OCI-LY7 (cell line): ENCODE measurements around the gene C5orf52. TPM values are rescaled to one million over a fixed set of nuclear protein-coding genes. Genes with fewer than 3 reads are reported as not detected.

Experiments used
- BruUV-seq: library from RNA; stranded (reverse); fragments of 400-500 nt; replicated peaks from 2 replicates; lab custom pipeline; 2021; lab: Mats Ljungman, UMichigan
- CTCF ChIA-PET: fragments of 300-600 bp; sonication (Branson Sonifier 250); formaldehyde crosslinking; loops from one replicate; lab custom pipeline; 2022; ENCODE audit warnings: antibody characterized with exemption; ENCODE audit not compliant: unreplicated experiment; lab: Charles Lee
- POLR2A ChIA-PET: fragments of 300-600 bp; sonication (Branson Sonifier 250); formaldehyde crosslinking; loops from one replicate; lab custom pipeline; 2022; ENCODE audit warnings: antibody characterized with exemption; lab: Charles Lee
- DNase-seq: peaks from one replicate; pipeline ENCODE4 v3.0.0-alpha.2; 2015; ENCODE audit warnings: low spot score
- H2AFZ ChIP-seq: fragments of 200-600 bp; sonication (generic), shearing (Covaris generic); 2 replicates; pipeline ENCODE4 v1.6.1; 2014; ENCODE audit warnings: mild to moderate bottlenecking, antibody characterized with exemption, low read length, moderate library complexity
- H3K27ac ChIP-seq: fragments of 200-600 bp; sonication (generic); 2 replicates; pipeline ENCODE4 v1.5.1; 2014; ENCODE audit warnings: mixed run types, low read depth, mild to moderate bottlenecking, moderate library complexity, low read length, inconsistent platforms; ENCODE audit not compliant: poor library complexity, severe bottlenecking
- H3K36me3 ChIP-seq: fragments of 200-600 bp; sonication (generic); 2 replicates; pipeline ENCODE4 v1.6.1; 2014; ENCODE audit warnings: mild to moderate bottlenecking, antibody characterized with exemption, low read length, moderate library complexity, mixed read lengths; ENCODE audit not compliant: insufficient read depth
- H3K4me1 ChIP-seq: fragments of 200-600 bp; sonication (generic); 2 replicates; pipeline ENCODE4 v1.5.1; 2014; ENCODE audit warnings: mild to moderate bottlenecking, low read length; ENCODE audit not compliant: insufficient read depth, poor library complexity, severe bottlenecking
- H3K4me2 ChIP-seq: fragments of 200-600 bp; sonication (generic); 2 replicates; pipeline ENCODE4 v1.6.1; 2014; ENCODE audit warnings: mild to moderate bottlenecking, low read length
- H3K4me3 ChIP-seq: fragments of 200-600 bp; sonication (generic); 2 replicates; pipeline ENCODE4 v1.5.1; 2014; ENCODE audit warnings: mild to moderate bottlenecking, low read depth, low read length; ENCODE audit not compliant: poor library complexity, severe bottlenecking
- H3K79me2 ChIP-seq: fragments of 200-600 bp; sonication (generic); 2 replicates; pipeline ENCODE4 v1.6.1; 2016; ENCODE audit warnings: low read depth, mild to moderate bottlenecking, low read length, moderate library complexity, mixed read lengths; ENCODE audit not compliant: insufficient read depth
- H3K9me2 ChIP-seq: fragments of 200-600 bp; sonication (generic); 2 replicates; pipeline ENCODE4 v1.6.1; 2016; ENCODE audit warnings: mild to moderate bottlenecking, low read length, mixed read lengths; ENCODE audit not compliant: insufficient read depth
- H3K9me3 ChIP-seq: fragments of 200-600 bp; sonication (generic); 2 replicates; pipeline ENCODE4 v1.6.1; 2014; ENCODE audit warnings: mild to moderate bottlenecking, mixed run types, low read length, mixed read lengths
- H4K20me1 ChIP-seq: fragments of 200-600 bp; sonication (generic); 2 replicates; pipeline ENCODE4 v1.6.1; 2014; ENCODE audit warnings: mild to moderate bottlenecking, antibody characterized with exemption, low read length, moderate library complexity, mixed read lengths; ENCODE audit not compliant: insufficient read depth
- EZH2phosphoT487 ChIP-seq: fragments of 200-600 bp; sonication (generic); IDR thresholded peaks from 2 replicates; pipeline ENCODE4 v1.6.1; 2018; ENCODE audit warnings: low read depth, borderline replicate concordance, mild to moderate bottlenecking, mixed run types, antibody characterized with exemption, low read length, moderate library complexity, mixed read lengths
- intact Hi-C: fragments of 100-400 bp; cut with micrococcal nuclease; formaldehyde crosslinking; loops from one replicate; pipeline ENCODE4 v1.10.0; 2022; ENCODE audit not compliant: unreplicated experiment
- total RNA-seq, 2 experiments: library from RNA; depleted of rRNA in 1 of 2; stranded (reverse); fragments of >200 nt in 1 of 2; shearing (Covaris generic) in 1 of 2; gene quantifications; 2 replicates each; pipeline ENCODE4 v1.2.3, GENCODE V29; 2014 to 2022
- TF ChIP-seq, protein P1 (sequence below): fragments of 200-600 bp; sonication (generic); conservative IDR thresholded peaks from 2 replicates; pipeline ENCODE4 v1.5.1; 2014; ENCODE audit warnings: mild to moderate bottlenecking, antibody characterized with exemption, low read length, moderate library complexity, mixed read lengths

The C5orf52 gene
- total RNA-seq, 2 experiments from 2014 or later, result not detected

DNA sequence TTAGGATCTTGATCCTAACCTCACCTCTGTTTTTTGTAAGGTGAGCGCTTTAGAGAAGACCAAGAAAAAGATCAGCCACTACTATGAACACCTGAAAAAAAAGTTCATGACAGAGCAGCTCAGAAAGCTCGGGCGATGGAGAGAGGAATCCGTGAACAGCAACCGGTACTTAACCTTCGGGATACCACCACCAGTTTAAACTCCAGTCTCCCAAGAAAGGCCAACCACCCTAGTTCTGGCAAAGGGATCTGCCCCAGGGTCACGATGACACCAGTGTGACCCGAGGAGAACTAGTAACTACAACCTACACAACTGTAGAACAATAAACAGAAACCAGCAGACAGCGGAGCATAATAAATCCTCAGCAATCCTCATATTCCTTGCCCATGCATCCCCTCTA is 8.5 kb downstream of the C5orf52 start:
- ChIA-PET CTCF (interaction anchor here (1.5 kb wide), 1 partner anchor 63 kb away, joined by 3 read pairs; the partner anchor contains the start of gene LSM11), POLR2A (interaction anchor here (0.6 kb wide), 1 partner anchor 305 kb away, joined by 3 read pairs; no protein-coding TSS in a partner anchor)
- Histone ChIP-seq H3K27ac (no peak overlapping the region), H3K4me2 (no peak overlapping the region), H3K36me3 (no peaks in the 10 kb centered on the region), H2AFZ (no peak overlapping the region), H3K4me3 (no peak overlapping the region), H3K9me3 (no peaks in the 10 kb centered on the region), H3K79me2 (no peaks in the 10 kb centered on the region), H3K9me2 (no peaks in the 10 kb centered on the region), H3K4me1 (no peaks in the 10 kb centered on the region), H4K20me1 (no peaks in the 10 kb centered on the region)
- no peak for DNase-seq
- BruUV-seq, result no TSS peak
- TF ChIP-seq EZH2phosphoT487, result no peak
- TF ChIP-seq, protein P1, sequence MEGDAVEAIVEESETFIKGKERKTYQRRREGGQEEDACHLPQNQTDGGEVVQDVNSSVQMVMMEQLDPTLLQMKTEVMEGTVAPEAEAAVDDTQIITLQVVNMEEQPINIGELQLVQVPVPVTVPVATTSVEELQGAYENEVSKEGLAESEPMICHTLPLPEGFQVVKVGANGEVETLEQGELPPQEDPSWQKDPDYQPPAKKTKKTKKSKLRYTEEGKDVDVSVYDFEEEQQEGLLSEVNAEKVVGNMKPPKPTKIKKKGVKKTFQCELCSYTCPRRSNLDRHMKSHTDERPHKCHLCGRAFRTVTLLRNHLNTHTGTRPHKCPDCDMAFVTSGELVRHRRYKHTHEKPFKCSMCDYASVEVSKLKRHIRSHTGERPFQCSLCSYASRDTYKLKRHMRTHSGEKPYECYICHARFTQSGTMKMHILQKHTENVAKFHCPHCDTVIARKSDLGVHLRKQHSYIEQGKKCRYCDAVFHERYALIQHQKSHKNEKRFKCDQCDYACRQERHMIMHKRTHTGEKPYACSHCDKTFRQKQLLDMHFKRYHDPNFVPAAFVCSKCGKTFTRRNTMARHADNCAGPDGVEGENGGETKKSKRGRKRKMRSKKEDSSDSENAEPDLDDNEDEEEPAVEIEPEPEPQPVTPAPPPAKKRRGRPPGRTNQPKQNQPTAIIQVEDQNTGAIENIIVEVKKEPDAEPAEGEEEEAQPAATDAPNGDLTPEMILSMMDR, result no peak
- intact Hi-C loops, result no loop called here

DNA sequence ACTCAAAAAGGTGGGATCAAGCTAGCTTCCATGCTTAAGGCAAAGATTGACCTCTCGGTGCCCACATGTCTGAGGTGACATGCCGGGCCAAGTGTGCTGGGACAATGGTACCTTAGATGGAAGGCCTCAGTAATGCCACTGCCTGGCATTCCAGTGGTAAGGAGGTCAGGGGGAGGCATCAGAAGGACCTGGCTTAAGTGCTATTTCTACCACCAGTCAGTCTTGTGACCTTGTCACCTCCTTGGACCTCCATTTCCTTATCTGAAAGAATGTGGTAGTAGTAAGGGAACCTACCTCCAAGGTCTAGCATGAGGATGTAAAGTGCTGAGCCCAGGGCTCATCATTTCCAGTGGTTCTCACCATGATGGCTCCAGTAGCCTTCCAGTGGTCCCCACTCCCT is 8.9 kb downstream of the C5orf52 start:
- Histone ChIP-seq H3K9me2 (no peaks in the 10 kb centered on the region), H4K20me1 (no peaks in the 10 kb centered on the region), H3K4me2 (no peak overlapping the region), H3K4me3 (no peak overlapping the region), H2AFZ (no peak overlapping the region), H3K4me1 (no peaks in the 10 kb centered on the region), H3K9me3 (no peaks in the 10 kb centered on the region), H3K36me3 (no peaks in the 10 kb centered on the region), H3K27ac (no peak overlapping the region), H3K79me2 (no peaks in the 10 kb centered on the region)
- ChIA-PET CTCF (interaction anchor here (1.5 kb wide), 1 partner anchor 63 kb away, joined by 3 read pairs; the partner anchor contains the start of gene LSM11), POLR2A (interaction anchor here (0.6 kb wide), 2 partner anchors 177 to 305 kb away, joined by 3 to 6 read pairs; no protein-coding TSS in a partner anchor)
- no peak for TF ChIP-seq EZH2phosphoT487
- TF ChIP-seq, protein P1, result no peak
- BruUV-seq, result no TSS peak
- intact Hi-C loops, result no loop called here
- DNase-seq, result no peak

DNA sequence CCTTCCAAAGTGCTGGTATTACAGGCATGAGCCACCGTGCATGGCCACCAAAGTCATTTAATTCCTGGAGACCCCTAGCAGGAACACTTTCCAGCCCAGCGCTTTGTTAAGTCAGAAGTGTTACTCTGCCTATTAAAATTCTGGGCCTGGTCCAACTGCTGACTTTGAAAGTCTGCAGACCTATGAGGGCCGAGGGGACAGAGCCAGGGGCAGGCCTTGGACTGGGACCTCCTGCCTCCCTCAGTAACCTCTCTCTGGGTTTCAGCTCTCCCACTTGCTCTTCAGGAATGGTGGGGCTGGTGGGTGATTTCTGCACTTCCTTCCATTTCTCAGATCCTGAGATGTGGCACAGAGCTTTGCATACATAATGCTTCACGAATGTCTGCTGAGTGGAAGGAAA is 9.7 kb downstream of the C5orf52 start:
- no peaks in the 10 kb centered on the region for H3K79me2 ChIP-seq
- H2AFZ ChIP-seq, result no peak overlapping the region
- intact Hi-C loops, result no loop called here
- no peaks in the 10 kb centered on the region for H3K9me3 ChIP-seq
- H3K4me1 ChIP-seq, result no peaks in the 10 kb centered on the region
- no TSS peak for BruUV-seq
- DNase-seq, result no peak
- CTCF ChIA-PET, result no interaction called here
- no peak overlapping the region for H3K27ac ChIP-seq
- H3K4me2 ChIP-seq, result no peak overlapping the region
- TF ChIP-seq, protein P1, result no peak
- TF ChIP-seq EZH2phosphoT487, result no peak
- H3K4me3 ChIP-seq, result no peak overlapping the region
- H3K9me2 ChIP-seq, result no peaks in the 10 kb centered on the region
- no peaks in the 10 kb centered on the region for H4K20me1 ChIP-seq
- no peaks in the 10 kb centered on the region for H3K36me3 ChIP-seq
- POLR2A ChIA-PET, result no interaction called here
